H9 (cell line): ENCODE measurements around the gene TMEM190. TPM values are rescaled to one million over a fixed set of nuclear protein-coding genes. Genes with fewer than 3 reads are reported as not detected.
"Not testable (repeated sequence)": the region's sequence is repeated elsewhere in the genome, so short reads cannot be mapped to it uniquely, and the experiment has no call there.

Experiments
- DNase-seq: peaks from one replicate; pipeline ENCODE4 v3.0.0-alpha.2; 2017
- H2AFZ ChIP-seq: one replicate; pipeline ENCODE4 v1.6.1; 2013; ENCODE audit warnings: mild to moderate bottlenecking, low read length, control low read depth, moderate library complexity
- H2AK5ac ChIP-seq: 2 replicates; pipeline ENCODE4 v1.6.1; 2013; ENCODE audit warnings: low read length, control low read depth, mixed read lengths; ENCODE audit not compliant: insufficient read length
- H2BK120ac ChIP-seq: one replicate; pipeline ENCODE4 v1.6.1; 2013; ENCODE audit warnings: low read depth, mild to moderate bottlenecking, low read length, control low read depth, inconsistent platforms; ENCODE audit not compliant: poor library complexity, severe bottlenecking
- H2BK12ac ChIP-seq: 2 replicates; pipeline ENCODE4 v1.6.1; 2013; ENCODE audit warnings: low read length, control low read depth, mixed read lengths, low read depth; ENCODE audit not compliant: insufficient read length
- H2BK15ac ChIP-seq: 2 replicates; pipeline ENCODE4 v1.6.1; 2013; ENCODE audit warnings: low read depth, low read length, control low read depth
- H2BK20ac ChIP-seq: one replicate; pipeline ENCODE4 v1.6.1; 2013; ENCODE audit warnings: low read depth, mild to moderate bottlenecking, low read length, control low read depth, inconsistent platforms; ENCODE audit not compliant: poor library complexity, severe bottlenecking
- H2BK5ac ChIP-seq: 2 replicates; pipeline ENCODE4 v1.6.1; 2013; ENCODE audit warnings: low read length, control low read depth, mixed read lengths; ENCODE audit not compliant: insufficient read length
- H3K14ac ChIP-seq: 2 replicates; pipeline ENCODE4 v1.6.1; 2013; ENCODE audit warnings: low read length, control low read depth; ENCODE audit not compliant: insufficient read depth
- H3K18ac ChIP-seq: 2 replicates; pipeline ENCODE4 v1.6.1; 2013; ENCODE audit warnings: low read depth, mild to moderate bottlenecking, mixed read lengths, low read length, control low read depth; ENCODE audit not compliant: insufficient read length
- H3K23ac ChIP-seq: 2 replicates; pipeline ENCODE4 v1.6.1; 2013; ENCODE audit warnings: low read length, control low read depth, mixed read lengths, low read depth; ENCODE audit not compliant: insufficient read length
- H3K23me2 ChIP-seq: 2 replicates; pipeline ENCODE4 v1.6.1; 2013; ENCODE audit warnings: low read depth, mild to moderate bottlenecking, mixed read lengths, low read length, control low read depth; ENCODE audit not compliant: insufficient read length, poor library complexity, severe bottlenecking
- H3K27ac ChIP-seq: 2 replicates; pipeline ENCODE4 v1.5.1; 2013; ENCODE audit warnings: low read length, control low read depth, mixed read lengths, low read depth; ENCODE audit not compliant: insufficient read length
- H3K27me3 ChIP-seq: 2 replicates; pipeline ENCODE4 v1.6.1; 2013; ENCODE audit warnings: low read length, control low read depth, inconsistent platforms; ENCODE audit not compliant: insufficient read depth
- H3K4ac ChIP-seq: 2 replicates; pipeline ENCODE4 v1.6.1; 2013; ENCODE audit warnings: low read depth, mild to moderate bottlenecking, control low read depth, inconsistent platforms, low read length, moderate library complexity
- H3K4me1 ChIP-seq: 2 replicates; pipeline ENCODE4 v1.6.1; 2013; ENCODE audit warnings: low read length, control low read depth, inconsistent platforms; ENCODE audit not compliant: insufficient read depth
- H3K4me2 ChIP-seq: 2 replicates; pipeline ENCODE4 v1.6.1; 2013; ENCODE audit warnings: low read length, control low read depth, mixed read lengths; ENCODE audit not compliant: insufficient read length, insufficient read depth
- H3K56ac ChIP-seq: 2 replicates; pipeline ENCODE4 v1.6.1; 2013; ENCODE audit warnings: low read depth, mild to moderate bottlenecking, mixed read lengths, low read length, control low read depth; ENCODE audit not compliant: insufficient read length
- H3K79me1 ChIP-seq: 2 replicates; pipeline ENCODE4 v1.6.1; 2013; ENCODE audit warnings: low read depth, mild to moderate bottlenecking, moderate library complexity, low read length, control low read depth, inconsistent platforms; ENCODE audit not compliant: insufficient read depth, poor library complexity, severe bottlenecking
- H3K79me2 ChIP-seq: 2 replicates; pipeline ENCODE4 v1.6.1; 2013; ENCODE audit warnings: low read length, control low read depth, inconsistent platforms; ENCODE audit not compliant: insufficient read depth
- H3K9ac ChIP-seq: 2 replicates; pipeline ENCODE4 v1.6.1; 2013; ENCODE audit warnings: low read length, control low read depth, mixed read lengths; ENCODE audit not compliant: insufficient read length; ENCODE audit errors: extremely low read depth
- H3K9me3 ChIP-seq: one replicate; pipeline ENCODE4 v1.6.1; 2013; ENCODE audit warnings: low read depth, low read length, inconsistent platforms; ENCODE audit not compliant: control insufficient read depth
- H3T11ph ChIP-seq: one replicate; pipeline ENCODE4 v1.6.1; 2013; ENCODE audit warnings: mild to moderate bottlenecking, low read length, control low read depth, inconsistent platforms
- H4K20me1 ChIP-seq: one replicate; pipeline ENCODE4 v1.6.1; 2013; ENCODE audit not compliant: control insufficient read depth, insufficient read length, insufficient read depth
- H4K5ac ChIP-seq: 2 replicates; pipeline ENCODE4 v1.6.1; 2013; ENCODE audit warnings: low read depth, mild to moderate bottlenecking, mixed read lengths, low read length, control low read depth; ENCODE audit not compliant: insufficient read length
- H4K8ac ChIP-seq: replicated peaks from 2 replicates; pipeline ENCODE4 v1.6.1; 2013; ENCODE audit warnings: low read length, control low read depth, mixed read lengths, low read depth; ENCODE audit not compliant: insufficient read length
- H4K91ac ChIP-seq: 2 replicates; pipeline ENCODE4 v1.6.1; 2013; ENCODE audit warnings: low read depth, mild to moderate bottlenecking, moderate library complexity, mixed read lengths, low read length, control low read depth; ENCODE audit not compliant: insufficient read length
- H3K27ac Mint-ChIP-seq, 3 experiments: 2 replicates in 2 of 3; 3 replicates in 1 of 3; pipeline ENCODE4 v1.8.0; 2020 to 2021; ENCODE audit warnings: mixed read lengths in 3 of 3, mild to moderate bottlenecking in 1 of 3, moderate library complexity in 1 of 3
- H3K27me3 Mint-ChIP-seq: 2 replicates; pipeline ENCODE4 v1.8.0; 2021; ENCODE audit warnings: low read depth, mild to moderate bottlenecking, moderate library complexity, mixed read lengths
- H3K36me3 Mint-ChIP-seq, 3 experiments: 2 replicates in 2 of 3; 3 replicates in 1 of 3; pipeline ENCODE4 v1.8.0; 2020 to 2021; ENCODE audit warnings: low read depth in 3 of 3, mixed read lengths in 3 of 3; ENCODE audit not compliant: insufficient read depth in 1 of 3
- H3K4me1 Mint-ChIP-seq, 2 experiments: 2 replicates each; pipeline ENCODE4 v1.8.0; 2020; ENCODE audit warnings: mixed read lengths in 2 of 2
- H3K4me3 Mint-ChIP-seq, 2 experiments: 2 replicates in 1 of 2; 3 replicates in 1 of 2; pipeline ENCODE4 v1.8.0; 2020 to 2021; ENCODE audit warnings: mild to moderate bottlenecking in 2 of 2, mixed read lengths in 2 of 2, moderate library complexity in 1 of 2
- H3K9me3 Mint-ChIP-seq, 2 experiments: 2 replicates in 1 of 2; 3 replicates in 1 of 2; pipeline ENCODE4 v1.8.0; 2020; ENCODE audit warnings: mild to moderate bottlenecking in 2 of 2, mixed read lengths in 2 of 2, moderate library complexity in 1 of 2
- WGBS: extraction: QIAGEN DNeasy Blood & Tissue Kit; methylation state at CpG from one replicate; pipeline ENCODE4 v1.1.7; 2013; ENCODE audit warnings: missing lambda C conversion rate, low lambda C conversion rate, mixed read lengths; ENCODE audit not compliant: insufficient read length; ENCODE audit errors: extremely low coverage; 5-methylcytosine and 5-hydroxymethylcytosine counted together
- total RNA-seq: library from RNA; stranded (reverse); gene quantifications from 2 replicates; pipeline ENCODE4 v1.2.1, GENCODE V29; 2021
- TF ChIP-seq, protein P1 (sequence below): fragments of 200-600 bp; sonication (generic); conservative IDR thresholded peaks from 3 replicates; pipeline ENCODE4 v1.8.0; 2021; ENCODE audit warnings: antibody characterized with exemption, mild to moderate bottlenecking

TMEM190 gene
- total RNA-seq, 1 experiment from 2014 or later: 1.5 TPM

DNA sequence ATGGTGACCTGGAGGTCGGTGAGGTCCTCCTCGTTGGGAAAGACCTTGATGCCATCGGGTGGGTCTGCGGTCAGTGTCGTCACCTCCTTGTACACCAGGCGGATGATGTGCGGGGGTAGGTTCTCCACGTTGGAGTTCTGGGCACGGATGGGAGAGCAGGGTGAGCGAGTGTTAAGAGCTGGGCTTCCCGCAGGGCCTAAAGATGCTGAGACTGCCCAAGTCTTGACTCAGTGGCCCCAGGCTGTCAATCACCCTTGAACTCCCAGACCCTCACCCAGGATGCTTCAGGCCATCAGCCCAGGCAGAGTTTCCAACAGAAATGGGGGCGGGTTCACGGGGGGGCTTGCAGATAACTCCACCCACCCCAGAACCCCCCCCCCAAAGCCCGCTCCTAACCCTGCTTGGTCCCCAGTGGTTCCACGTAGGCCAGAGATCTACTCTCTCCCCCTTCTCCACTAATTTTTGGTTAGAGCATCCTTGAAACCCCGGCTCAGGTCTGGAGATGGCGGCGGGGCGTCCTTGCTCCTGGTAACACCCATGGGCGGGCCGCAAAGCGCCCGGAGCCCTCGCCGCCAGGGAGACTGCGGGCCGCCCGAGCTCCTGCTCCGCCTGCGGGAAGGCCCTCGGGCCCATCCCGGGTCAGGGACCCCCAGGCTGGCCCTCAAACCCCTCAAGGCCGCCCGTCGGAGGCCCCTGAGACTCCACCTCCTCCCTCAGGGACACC lies 30.4 kb downstream of the TMEM190 start:
- no peak overlapping the region for H2AFZ ChIP-seq
- H3K23me2 ChIP-seq: peaks cover 6% of the 10 kb centered on the region
- TF ChIP-seq, protein P1, sequence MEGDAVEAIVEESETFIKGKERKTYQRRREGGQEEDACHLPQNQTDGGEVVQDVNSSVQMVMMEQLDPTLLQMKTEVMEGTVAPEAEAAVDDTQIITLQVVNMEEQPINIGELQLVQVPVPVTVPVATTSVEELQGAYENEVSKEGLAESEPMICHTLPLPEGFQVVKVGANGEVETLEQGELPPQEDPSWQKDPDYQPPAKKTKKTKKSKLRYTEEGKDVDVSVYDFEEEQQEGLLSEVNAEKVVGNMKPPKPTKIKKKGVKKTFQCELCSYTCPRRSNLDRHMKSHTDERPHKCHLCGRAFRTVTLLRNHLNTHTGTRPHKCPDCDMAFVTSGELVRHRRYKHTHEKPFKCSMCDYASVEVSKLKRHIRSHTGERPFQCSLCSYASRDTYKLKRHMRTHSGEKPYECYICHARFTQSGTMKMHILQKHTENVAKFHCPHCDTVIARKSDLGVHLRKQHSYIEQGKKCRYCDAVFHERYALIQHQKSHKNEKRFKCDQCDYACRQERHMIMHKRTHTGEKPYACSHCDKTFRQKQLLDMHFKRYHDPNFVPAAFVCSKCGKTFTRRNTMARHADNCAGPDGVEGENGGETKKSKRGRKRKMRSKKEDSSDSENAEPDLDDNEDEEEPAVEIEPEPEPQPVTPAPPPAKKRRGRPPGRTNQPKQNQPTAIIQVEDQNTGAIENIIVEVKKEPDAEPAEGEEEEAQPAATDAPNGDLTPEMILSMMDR: no peak
- Mint-ChIP-seq H3K4me3 (peak overlapping the region; percentile 88 to 90), H3K27me3 (peaks cover 26% of the 10 kb centered on the region), H3K4me1 (peaks cover 18 to 36% of the 10 kb centered on the region in 2 experiments), H3K36me3 (peaks cover 46 to 55% (median 53%) of the 10 kb centered on the region in 3 experiments), H3K9me3 (peaks cover 20 to 21% of the 10 kb centered on the region in 2 experiments), H3K27ac (peak overlapping the region; percentile 34 to 79 (median 58); a peak in 6 of 7 replicates)
- H3T11ph ChIP-seq: no peak overlapping the region
- no peak overlapping the region for H3K4ac ChIP-seq
- no peaks in the 10 kb centered on the region; the same call in 1 of the 2 replicates for H3K4me1 ChIP-seq
- H4K20me1 ChIP-seq: no peaks in the 10 kb centered on the region
- no peak overlapping the region for H2BK5ac ChIP-seq
- no peak overlapping the region for H4K5ac ChIP-seq
- no peak overlapping the region for H3K56ac ChIP-seq
- H2BK120ac ChIP-seq: no peak overlapping the region
- H3K18ac ChIP-seq: peak overlapping the region; percentile 72
- no peak overlapping the region for H4K8ac ChIP-seq
- no peak overlapping the region for H4K91ac ChIP-seq
- H2BK15ac ChIP-seq: no peak overlapping the region
- no peak for DNase-seq
- H3K23ac ChIP-seq: no peak overlapping the region
- no peak overlapping the region for H3K27ac ChIP-seq
- H3K79me2 ChIP-seq: peaks cover 14% of the 10 kb centered on the region; the same call in 1 of the 2 replicates
- H3K14ac ChIP-seq: peak overlapping the region; percentile 81
- peak overlapping the region; percentile 77 for H3K4me2 ChIP-seq
- no peaks in the 10 kb centered on the region for H3K9me3 ChIP-seq
- no peak overlapping the region for H2BK12ac ChIP-seq
- H2BK20ac ChIP-seq: no peak overlapping the region
- H3K27me3 ChIP-seq: no peaks in the 10 kb centered on the region
- WGBS: no CpG with 5 or more reads among the region's 35 CpGs
- H3K79me1 ChIP-seq: peaks cover 7% of the 10 kb centered on the region
- H3K9ac ChIP-seq: peak overlapping the region; percentile 73
- H2AK5ac ChIP-seq: no peak overlapping the region

DNA sequence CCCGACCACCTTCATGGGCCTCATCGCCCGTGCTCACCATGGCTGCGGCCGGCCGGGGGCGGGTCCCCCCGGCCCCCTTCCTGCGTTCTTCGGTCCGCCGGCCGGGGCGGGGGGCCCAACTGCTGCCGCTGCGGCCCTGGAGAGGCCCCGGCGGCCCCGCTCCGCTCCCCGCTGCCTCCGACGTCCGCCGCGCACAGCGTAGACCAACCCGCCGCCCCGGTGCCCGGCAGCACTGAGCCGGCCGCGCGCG lies 30.8 kb downstream of the TMEM190 start, which contains the start of gene UBE2S:
UBE2S (minus strand) TSS at position 239 of the 250 bp plus-strand sequence; CDS start at position 40, 199 bp downstream.
- no CpG with 5 or more reads among the region's 36 CpGs for whole genome bisulfite sequencing
- H2AFZ ChIP-seq, H3K56ac ChIP-seq, H3K23me2 ChIP-seq, DNase-seq, H2BK20ac ChIP-seq, H4K8ac ChIP-seq, H2BK15ac ChIP-seq, H4K20me1 ChIP-seq, H3K9me3 ChIP-seq, H3K27me3 ChIP-seq, H3K4me1 ChIP-seq, H3K23ac ChIP-seq, H3K79me1 ChIP-seq: not testable (repeated sequence)
- Mint-ChIP-seq H3K9me3 (peaks cover 20 to 21% of the 10 kb centered on the region in 2 experiments), H3K4me1 (peaks cover 18 to 34% of the 10 kb centered on the region in 2 experiments), H3K27ac (peak within 1 kb of the TSS; percentile 97 to 99 (median 98)), H3K27me3 (peaks cover 26% of the 10 kb centered on the region), H3K36me3 (peaks cover 41 to 50% (median 48%) of the 10 kb centered on the region in 3 experiments), H3K4me3 (peak within 1 kb of the TSS; percentile 88 to 90)
- Histone ChIP-seq H2AK5ac (peak within 1 kb of the TSS; percentile 26), H3K27ac (peak within 1 kb of the TSS; percentile 66), H4K5ac (peak within 1 kb of the TSS; percentile 96), H3K14ac (peak within 1 kb of the TSS; percentile 97), H3K4ac (peak within 1 kb of the TSS; percentile 54; the same call in 1 of the 2 replicates), H3K18ac (peak within 1 kb of the TSS; percentile 96), H3K4me2 (peak within 1 kb of the TSS; percentile 77), H3T11ph (peak within 1 kb of the TSS; percentile 92), H4K91ac (peak within 1 kb of the TSS; percentile 87), H3K9ac (peak within 1 kb of the TSS; percentile 73), H2BK12ac (peak within 1 kb of the TSS; percentile 65), H3K79me2 (peaks cover 14% of the 10 kb centered on the region; the same call in 1 of the 2 replicates), H2BK5ac (peak within 1 kb of the TSS; percentile 27), H2BK120ac (peak within 1 kb of the TSS; percentile 91)
